GM19468 (cell line): ENCODE results near the gene MVP.
"Not testable (repeated sequence)": the region's sequence is repeated elsewhere in the genome, so short reads cannot be mapped to it uniquely, and the experiment has no call there.

Experiments used
- ATAC-seq: cut with Tn5 transposase; IDR thresholded peaks from one replicate; pipeline ENCODE4 v1.9.1; 2021; ENCODE audit warnings: mild to moderate bottlenecking, moderate library complexity, moderate number of reproducible peaks; ENCODE audit not compliant: unreplicated experiment; ENCODE audit errors: extremely low read depth

The MVP gene

DNA sequence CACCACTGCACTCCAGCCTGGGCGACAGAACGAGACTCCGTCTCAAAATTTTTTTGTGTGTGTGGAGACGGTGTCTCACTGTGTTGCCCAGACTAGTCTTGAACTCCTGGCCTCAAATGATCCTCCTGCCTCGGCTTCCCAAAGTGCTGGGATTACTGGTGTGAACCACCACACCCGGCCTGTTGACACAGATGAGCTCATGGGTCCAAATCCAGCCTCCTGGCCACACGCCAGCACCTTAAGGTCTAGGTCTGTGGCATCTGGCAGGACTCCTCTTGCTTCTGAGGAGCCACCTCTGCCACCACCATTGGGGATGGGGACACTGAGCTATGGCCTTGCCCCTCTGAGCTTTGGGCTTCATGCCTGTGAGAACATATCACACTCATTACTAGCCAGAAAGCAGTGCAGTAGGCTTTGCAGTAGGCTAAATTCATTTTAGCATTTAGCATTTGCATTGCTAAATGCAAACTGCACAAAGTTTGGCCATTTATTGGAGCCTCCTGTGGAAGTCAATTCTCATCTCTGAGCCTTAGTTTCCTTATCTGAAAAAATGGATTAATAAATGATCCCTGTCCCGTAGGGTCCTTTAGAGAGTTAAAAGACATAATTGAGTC is 48.2 kb downstream of the MVP start:
- no peak for ATAC-seq

DNA sequence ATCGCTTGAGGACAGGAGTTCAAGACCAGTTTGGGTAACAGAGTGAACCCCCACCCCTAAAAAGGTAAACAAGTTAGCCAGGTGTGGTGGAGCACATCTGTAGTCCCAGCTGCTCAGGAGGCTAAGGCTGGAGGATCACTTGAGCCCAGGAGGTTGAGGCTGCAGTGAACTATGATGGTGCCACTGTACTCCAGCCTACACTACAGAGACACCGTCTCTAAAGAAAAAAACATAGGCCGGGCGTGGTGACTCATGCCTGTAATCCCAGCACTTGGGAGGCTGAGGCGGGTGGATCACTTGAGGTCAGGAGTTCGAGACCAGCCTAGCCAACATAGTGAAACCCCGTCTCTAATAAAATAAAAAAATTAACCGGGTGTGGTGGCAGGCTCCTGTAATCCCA is 48.8 kb downstream of the MVP start:
- ATAC-seq, result not testable (repeated sequence)

DNA sequence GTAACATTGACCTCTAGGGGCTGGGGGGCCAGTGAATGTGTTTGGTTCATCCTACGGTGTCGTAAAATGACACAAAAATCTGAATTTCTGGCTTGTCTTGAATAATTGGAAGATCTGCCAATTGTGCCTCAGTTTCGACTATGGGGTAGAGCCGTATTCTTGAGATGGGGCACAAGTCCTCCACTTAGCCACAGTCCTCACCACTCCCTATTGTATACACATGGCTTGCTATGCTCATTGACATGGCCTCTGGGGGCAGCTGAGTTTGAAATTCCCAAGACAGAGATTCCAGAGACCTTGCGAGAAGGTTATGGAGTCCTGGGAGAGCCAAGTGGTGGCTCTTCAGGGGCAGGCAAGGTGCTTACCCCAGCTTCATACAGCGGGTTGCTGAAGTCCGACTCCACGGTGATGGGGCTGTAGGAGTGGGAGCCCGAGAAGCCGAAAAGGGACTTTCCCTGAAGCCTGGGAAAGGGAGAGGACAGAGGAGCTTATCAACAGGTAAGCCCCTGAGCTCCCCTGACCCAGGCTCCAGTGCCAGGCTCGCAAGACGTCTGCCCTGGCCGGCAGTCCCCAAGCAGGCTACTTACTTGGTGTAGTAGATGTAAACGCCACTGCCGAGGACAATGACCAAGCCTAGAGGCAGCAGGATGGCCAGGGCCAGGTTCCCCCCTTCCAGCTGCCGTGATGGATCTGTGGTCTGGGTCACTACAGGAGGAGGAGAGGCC is 51.7 kb downstream of the MVP start:
- no peak for ATAC-seq

DNA sequence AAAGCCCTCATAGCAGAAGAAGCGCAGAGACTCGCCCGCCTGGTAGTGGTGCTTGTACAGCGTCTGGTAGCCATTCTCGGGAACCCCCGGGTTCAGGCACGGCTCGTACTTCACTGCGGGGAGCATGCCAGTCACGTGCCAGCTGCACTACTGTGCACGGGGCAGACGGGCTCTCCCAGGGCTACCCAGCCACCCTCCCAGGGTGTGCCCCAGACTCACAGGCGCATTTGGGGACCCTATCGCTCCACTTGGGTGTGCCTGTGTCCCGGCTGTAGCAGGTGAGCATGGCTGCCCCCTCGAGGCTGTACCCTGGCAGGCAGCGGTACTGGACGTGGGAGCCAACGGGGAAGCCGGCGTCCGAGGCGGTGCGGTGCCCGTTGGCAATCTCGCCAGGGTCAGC is 53.1 kb downstream of the MVP start:
- ATAC-seq, result no peak

DNA sequence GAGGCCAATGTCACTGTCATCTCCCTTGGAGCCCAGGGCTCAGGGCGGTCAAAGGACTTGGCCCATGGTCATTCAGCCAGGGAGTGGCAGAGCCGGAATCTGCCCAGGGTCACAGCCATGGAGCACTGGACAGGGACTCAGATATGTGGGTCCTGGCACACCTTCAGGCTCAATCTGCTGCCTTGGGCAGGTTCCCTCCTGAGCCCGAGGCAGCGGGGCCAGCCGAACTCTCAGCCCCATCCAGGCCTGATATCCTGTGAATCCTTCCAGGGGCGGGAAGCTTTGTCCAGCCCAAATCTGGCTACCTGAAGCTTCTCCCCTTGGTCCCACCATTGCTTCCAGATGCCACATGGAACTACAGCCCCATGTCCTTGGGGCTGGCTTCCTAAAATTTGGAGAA is 54.9 kb downstream of the MVP start:
- ATAC-seq, result no peak

DNA sequence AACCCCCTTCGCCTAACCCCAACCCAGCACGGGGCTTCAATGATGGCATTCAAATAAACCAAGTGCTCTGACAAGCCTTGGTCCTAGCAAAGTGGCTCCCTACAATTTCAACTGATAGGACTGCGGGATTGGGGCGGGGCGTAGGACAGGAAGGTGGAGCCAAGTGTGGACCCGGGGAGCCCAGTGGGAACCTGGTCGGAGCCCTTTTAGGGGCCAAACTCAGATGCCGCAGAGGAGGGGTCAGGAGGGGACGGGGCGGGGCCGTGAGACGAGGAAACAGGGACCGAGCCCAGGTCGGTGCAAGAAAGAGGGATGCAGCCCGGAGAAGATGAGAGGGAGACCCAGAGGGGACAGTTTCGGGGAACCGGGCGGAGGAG is 55.9 kb downstream of the MVP start:
- ATAC-seq, result no peak

DNA sequence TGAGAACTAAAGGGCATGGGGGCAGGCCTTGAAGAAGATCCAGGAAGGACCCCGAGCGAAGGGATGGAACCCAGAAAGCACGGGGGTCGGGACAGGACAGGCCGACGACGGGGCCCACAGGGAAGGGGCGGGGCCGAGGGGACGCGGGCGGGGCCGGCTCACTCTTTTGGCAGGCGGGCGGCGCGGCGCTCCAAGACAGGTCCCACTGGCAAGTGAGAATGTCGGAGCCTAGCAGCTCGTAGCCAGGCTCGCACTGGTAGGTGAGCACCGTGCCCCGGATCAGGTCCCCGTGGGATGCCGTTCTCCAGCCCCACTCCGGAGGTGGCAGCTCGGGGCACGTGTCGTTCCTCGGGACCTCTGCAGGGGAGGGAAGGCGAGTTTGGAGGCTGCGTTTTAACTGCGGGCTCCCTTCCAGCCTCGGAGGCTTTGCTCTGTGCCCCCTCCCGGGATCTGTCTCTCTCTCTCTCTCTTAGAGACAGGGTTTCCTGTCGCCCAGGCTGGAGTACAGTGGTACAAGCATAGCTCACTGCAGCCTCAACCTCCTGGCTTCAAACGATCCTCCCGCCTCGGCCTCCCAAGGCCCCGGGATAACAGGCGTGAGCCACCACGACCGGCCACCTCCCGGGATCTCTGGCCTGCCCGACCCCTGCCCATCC is 56.5 kb downstream of the MVP start:
- ATAC-seq, result no peak

DNA sequence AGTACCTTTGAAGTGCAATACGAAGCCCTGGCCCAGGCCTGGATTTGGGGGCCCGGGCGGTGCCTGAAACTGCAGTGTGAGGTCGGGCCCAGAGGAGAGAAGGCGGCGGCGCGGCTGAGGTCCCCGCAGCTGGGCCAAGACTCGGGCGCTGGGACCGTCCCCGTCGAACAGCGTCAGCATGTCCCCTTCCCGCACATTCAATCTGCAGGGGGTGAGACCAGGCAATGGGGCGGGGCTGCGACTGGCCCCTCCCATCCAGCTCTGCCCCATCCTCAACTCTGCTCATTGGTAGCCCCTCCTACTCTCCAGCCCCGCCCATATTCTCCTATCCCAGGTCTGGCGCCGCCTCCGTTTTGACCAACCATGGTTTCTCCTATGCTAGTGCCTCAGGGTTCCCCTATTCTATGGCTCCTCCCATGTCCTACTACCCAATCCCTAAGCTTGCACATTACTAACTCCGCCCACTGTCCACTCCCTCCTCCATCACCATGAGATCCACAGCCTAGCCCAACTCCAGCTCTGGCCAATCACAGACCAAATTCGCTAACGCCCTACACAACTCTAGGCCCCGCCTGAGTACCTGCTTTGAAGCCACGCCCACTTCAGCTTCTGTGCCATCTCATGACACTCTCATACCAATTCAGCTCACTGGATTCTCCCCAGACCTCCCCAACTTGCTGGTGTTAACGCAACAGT is 57.2 kb downstream of the MVP start:
- ATAC-seq, result no peak

DNA sequence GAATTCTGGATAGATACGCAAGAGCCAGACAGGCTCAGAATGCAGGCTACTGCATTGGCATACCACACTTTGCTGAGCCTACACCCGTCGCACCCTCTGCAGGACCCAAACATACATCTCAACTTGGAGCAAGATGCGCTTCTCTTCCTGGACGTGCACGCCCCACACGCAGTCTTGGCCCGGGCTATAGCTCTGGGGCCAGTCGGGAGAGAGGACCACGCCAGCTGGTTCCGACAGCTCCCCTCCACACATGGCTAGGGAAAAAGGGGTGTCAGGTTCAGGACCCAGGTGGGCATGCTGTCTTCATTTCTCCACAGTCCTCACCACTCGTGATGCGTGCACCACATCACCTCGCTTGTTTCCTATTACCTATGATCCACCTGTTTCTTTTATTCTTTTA is 57.9 kb downstream of the MVP start:
- ATAC-seq, result no peak

DNA sequence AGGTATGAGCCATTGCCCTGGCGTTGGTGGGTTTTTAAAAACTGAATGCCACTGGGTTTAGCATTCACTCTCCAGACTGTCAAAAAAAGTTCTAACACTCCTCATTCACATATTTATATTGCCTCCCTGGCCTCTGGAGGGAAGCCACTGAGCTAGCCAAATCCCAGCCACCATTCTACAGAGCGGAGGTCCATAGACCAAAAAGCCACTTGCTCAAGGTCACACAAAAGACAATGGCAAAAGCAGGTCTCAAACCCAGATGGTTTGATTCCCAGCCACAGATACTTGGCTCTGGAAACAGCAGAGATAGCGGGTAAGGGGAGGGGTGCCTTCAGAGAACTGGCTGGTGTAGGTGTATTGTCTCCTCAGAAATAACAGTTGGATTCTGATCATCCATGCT is 60.8 kb downstream of the MVP start:
- no peak for ATAC-seq

DNA sequence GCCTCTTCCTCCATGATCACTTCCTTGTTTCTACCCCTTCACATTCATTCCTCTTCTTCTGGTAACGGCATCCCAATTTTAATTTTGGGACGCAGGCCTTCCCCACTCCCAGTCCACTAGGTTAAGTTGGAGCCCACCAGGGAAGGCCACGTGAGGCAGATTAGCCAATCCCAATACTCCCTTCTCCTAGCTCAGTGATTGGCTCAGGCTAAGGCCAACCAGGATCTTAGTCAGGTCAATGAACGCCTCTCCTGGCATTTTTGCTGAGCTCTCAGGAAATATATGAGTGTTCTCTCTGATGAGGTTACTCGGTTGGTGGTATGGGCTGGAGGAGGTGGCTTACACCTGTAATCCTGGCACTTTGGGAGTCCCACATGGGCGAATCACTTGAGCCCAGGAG is 63.7 kb downstream of the MVP start:
- ATAC-seq, result no peak

DNA sequence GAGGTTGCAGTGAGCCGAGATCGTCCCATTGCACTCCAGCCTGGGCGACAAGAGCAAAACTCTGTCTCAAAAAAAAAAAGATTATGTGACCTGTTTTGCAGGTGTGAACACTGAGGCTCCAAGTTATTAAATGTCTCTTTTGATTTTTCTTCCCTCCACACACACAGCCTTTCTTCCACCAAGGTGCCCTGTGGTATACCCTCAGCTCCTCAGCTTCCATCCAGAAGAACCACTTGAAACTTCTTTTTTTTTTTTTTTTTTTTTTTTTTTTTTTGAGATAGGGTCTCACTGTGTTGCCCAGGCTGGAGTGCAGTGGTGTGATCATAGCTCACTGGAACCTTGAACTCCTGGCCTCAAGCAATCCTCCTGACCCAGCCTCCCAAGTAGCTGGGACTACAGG is 69.1 kb downstream of the MVP start:
- not testable (repeated sequence) for ATAC-seq

DNA sequence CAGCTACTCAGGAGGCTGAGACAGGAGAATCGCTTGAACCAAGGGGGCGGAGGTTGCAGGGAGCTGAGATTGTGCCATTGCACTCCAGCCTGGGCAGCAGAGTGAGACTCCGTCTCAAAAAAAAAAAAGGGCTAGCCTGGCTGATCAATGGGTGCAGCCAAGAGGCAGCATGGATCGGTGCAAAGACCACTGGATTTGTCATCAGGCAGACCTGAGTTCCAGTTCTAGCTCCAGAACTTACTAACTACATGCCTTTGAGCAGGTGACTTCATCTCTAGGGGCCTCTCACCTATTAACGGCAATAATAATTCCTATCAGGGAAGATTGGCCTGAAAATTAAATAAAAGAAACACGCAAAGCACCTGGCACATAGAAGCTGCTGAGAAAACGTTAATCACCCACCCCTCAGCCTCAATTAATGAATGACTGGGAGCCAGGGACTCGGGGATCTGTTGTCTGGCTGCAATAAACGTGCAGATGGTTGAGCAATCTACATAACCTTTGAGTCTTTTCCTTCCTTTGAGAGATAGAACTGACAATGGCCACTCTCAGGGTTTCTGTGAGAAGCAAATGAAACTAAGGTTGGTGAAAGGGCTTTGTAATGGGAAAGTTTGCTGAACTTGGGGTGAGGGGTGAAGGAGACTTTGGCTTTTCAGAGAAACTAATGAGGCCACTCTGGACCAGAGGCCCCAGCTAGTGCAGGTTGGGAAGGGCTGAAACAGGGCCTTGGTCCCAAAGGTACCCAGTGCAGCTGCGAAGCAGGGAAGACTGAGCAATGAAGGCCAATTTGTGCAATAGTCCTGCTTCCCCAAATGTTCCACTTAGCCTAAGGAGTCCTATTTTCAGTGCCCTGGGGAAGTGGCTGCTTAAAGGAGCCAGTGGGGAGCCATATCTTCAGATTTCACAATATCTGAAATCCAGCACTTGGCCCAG is 71.5 kb downstream of the MVP start:
- no peak for ATAC-seq

DNA sequence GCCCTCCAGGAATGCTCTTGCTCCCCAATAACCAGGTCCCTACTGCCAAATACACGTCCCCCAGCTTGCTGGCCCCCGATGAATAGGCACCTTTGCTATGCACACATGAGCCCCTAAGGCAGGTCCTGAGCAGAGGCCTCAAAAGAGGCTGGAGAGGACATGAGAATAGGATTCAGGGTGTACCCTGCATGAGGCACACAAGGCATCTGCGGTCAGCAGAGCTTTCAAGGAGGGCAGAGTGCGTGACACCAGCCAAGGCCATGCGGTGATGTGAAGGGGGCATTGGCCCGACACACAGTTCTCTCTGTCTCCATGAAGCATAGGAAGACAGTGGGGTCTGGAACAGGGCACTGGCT is 72.2 kb downstream of the MVP start:
- ATAC-seq, result no peak

DNA sequence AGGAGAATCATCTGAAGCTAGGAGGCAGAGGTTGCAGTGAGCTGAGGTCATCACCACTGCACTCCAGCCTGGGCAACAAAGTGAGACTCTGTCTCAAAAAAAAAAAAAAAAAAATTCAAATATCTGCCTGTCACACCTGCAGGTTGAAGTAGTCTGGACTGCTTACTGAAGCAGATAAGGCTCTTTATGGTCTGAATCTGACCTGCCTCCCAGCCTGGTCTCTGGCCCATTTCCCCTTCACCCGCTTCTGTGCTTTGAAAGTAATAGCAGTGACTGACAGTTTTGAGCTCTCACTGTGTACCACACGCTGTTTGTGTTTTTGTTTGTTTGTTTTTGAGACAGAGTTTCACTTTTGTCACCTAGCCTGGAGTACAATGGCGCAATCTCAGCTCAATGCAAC is 73.3 kb downstream of the MVP start:
- no peak for ATAC-seq

DNA sequence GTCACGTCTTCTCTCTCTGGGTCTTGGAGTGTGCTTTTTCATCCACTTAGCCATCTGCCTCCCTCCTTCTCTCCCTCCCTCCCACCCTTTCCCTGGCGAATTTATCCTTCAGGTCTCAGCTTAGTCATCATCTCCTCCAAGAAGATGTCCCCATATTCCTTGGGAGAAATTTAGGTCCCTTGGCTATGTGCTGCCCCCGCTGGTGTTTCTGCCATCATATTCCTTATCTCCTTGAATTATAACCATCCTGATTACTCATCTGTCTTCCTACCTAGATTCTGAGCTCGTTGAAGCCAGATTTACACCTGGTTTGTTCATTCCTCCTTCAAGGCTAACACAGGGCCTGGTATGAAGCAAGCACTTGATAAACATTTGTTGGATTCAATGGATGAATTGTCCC is 74.1 kb downstream of the MVP start:
- ATAC-seq, result no peak

DNA sequence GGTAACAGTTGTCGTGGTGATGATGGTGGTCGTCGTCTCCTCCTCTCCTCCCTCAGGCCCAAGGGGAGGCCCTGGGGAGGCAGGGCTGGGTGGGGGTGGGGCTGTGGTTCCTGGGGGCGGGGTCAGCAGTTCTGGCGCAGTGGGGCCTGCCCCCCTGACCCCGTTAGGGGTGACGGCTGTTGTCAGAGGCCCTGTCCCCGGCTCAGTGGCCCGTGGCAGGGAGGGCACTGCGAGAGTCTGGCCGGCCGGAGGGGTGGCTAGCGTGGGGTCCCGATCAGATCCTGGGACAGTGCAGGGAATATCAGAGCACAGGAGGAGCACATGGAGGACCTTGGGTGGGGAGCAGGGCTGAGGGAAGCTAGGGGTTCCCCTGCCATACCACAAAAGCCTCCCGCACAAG is 76.6 kb downstream of the MVP start:
- ATAC-seq, result no peak

DNA sequence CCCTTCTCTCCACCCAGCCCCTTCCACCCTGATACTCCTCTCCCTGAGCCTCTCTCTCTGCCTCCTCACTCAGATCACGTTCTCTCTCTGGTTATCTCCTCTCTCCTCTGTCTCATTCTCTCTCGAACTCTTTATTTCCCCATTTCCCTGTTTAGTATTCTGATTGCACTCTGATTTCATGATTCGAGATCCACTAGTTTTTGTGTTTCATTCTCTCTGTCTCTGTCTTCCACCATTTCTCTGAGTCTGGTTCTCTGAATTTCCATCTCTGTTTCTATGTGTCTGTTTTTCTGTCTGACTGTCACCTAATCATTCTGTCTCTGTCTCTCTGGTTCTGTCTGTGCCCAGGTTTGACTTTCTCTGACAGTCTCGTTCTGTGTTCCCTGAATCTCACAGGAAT is 77.1 kb downstream of the MVP start:
- no peak for ATAC-seq
